ENCODE results near the gene RECQL5.

- TF ChIP-seq CTCF (IDR thresholded peaks at IDR 0.05) = peak in 2 of 6 experiments; percentile 8 to 37
- TF ChIP-seq POLR2A (IDR thresholded peaks at IDR 0.05) = no peak
These were observed 47.2 kb downstream of the RECQL5 start for GRCh38 chr17:75619506-75620431.
